ENCODE results near the gene SLC16A8.

Gene SLC16A8

GRCh38 chr22:38081941-38082828, 1.8 kb downstream of the SLC16A8 start:
- TF ChIP-seq POLR2AphosphoS5 (IDR thresholded peaks at IDR 0.05; ENCODE audit: low read depth) = no peak
- no peak for TF ChIP-seq SPI1 (IDR thresholded peaks at IDR 0.05; ENCODE audit: borderline replicate concordance, low read depth)
- TF ChIP-seq GABPA (IDR thresholded peaks at IDR 0.05; ENCODE audit: low read depth) = no peak
- TF ChIP-seq, protein P1, sequence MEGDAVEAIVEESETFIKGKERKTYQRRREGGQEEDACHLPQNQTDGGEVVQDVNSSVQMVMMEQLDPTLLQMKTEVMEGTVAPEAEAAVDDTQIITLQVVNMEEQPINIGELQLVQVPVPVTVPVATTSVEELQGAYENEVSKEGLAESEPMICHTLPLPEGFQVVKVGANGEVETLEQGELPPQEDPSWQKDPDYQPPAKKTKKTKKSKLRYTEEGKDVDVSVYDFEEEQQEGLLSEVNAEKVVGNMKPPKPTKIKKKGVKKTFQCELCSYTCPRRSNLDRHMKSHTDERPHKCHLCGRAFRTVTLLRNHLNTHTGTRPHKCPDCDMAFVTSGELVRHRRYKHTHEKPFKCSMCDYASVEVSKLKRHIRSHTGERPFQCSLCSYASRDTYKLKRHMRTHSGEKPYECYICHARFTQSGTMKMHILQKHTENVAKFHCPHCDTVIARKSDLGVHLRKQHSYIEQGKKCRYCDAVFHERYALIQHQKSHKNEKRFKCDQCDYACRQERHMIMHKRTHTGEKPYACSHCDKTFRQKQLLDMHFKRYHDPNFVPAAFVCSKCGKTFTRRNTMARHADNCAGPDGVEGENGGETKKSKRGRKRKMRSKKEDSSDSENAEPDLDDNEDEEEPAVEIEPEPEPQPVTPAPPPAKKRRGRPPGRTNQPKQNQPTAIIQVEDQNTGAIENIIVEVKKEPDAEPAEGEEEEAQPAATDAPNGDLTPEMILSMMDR (IDR thresholded peaks at IDR 0.05; ENCODE audit: insufficient read depth, low read length) = no peak
- TF ChIP-seq, protein P2, sequence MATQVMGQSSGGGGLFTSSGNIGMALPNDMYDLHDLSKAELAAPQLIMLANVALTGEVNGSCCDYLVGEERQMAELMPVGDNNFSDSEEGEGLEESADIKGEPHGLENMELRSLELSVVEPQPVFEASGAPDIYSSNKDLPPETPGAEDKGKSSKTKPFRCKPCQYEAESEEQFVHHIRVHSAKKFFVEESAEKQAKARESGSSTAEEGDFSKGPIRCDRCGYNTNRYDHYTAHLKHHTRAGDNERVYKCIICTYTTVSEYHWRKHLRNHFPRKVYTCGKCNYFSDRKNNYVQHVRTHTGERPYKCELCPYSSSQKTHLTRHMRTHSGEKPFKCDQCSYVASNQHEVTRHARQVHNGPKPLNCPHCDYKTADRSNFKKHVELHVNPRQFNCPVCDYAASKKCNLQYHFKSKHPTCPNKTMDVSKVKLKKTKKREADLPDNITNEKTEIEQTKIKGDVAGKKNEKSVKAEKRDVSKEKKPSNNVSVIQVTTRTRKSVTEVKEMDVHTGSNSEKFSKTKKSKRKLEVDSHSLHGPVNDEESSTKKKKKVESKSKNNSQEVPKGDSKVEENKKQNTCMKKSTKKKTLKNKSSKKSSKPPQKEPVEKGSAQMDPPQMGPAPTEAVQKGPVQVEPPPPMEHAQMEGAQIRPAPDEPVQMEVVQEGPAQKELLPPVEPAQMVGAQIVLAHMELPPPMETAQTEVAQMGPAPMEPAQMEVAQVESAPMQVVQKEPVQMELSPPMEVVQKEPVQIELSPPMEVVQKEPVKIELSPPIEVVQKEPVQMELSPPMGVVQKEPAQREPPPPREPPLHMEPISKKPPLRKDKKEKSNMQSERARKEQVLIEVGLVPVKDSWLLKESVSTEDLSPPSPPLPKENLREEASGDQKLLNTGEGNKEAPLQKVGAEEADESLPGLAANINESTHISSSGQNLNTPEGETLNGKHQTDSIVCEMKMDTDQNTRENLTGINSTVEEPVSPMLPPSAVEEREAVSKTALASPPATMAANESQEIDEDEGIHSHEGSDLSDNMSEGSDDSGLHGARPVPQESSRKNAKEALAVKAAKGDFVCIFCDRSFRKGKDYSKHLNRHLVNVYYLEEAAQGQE (IDR thresholded peaks at IDR 0.05; ENCODE audit: insufficient replicate concordance, low read depth) = no peak
- DNase-seq (ENCODE audit: low read depth in 1 of 2, low spot score in 1 of 2) = no peak
- peaks cover 33% of the 10 kb centered on the region for H3K27me3 ChIP-seq (ENCODE audit: insufficient read depth, poor library complexity, severe bottlenecking)
- H3K27ac ChIP-seq (replicated peaks) = no peak overlapping the region
- no peak overlapping the region for H3K4me3 ChIP-seq (replicated peaks; ENCODE audit: insufficient read depth, low read length)

DNA sequence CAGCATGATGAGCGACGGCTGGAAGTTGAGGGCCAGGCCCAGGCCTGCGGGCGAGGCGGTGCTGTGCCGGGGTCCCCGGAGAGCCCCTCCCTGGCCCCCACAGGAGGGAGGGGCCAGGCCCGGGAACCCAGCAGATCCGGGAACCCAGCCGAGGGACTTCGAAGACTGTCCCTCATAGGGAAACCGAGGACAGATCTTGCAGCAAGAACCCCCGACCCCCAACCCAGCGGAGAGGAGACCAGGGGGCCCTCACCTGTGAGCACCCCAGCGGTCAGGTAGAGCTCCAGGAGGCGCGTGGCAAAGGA, 2.4 kb downstream of the SLC16A8 start:
- H3K27ac ChIP-seq (replicated peaks) = no peak overlapping the region
- peaks cover 33% of the 10 kb centered on the region for H3K27me3 ChIP-seq (ENCODE audit: insufficient read depth, poor library complexity, severe bottlenecking)
- H3K4me3 ChIP-seq (replicated peaks; ENCODE audit: insufficient read depth, low read length) = no peak overlapping the region; the same call in 1 of the 2 replicates
- no peak for DNase-seq (ENCODE audit: low read depth in 1 of 2, low spot score in 1 of 2)
- TF ChIP-seq GABPA (IDR thresholded peaks at IDR 0.05; ENCODE audit: low read depth) (no peak), POLR2AphosphoS5 (IDR thresholded peaks at IDR 0.05; ENCODE audit: low read depth) (no peak), SPI1 (IDR thresholded peaks at IDR 0.05; ENCODE audit: borderline replicate concordance, low read depth) (no peak)
- TF ChIP-seq, protein P2 (IDR thresholded peaks at IDR 0.05; ENCODE audit: insufficient replicate concordance, low read depth) = no peak
- TF ChIP-seq, protein P1 (IDR thresholded peaks at IDR 0.05; ENCODE audit: insufficient read depth, low read length) = no peak

GRCh38 chr22:38080850-38081635, 2.9 kb downstream of the SLC16A8 start:
- H3K4me3 ChIP-seq (replicated peaks; ENCODE audit: insufficient read depth, low read length) = no peak overlapping the region; the same call in none of the 2 replicates
- peak; percentile 17 to 22 for DNase-seq (ENCODE audit: low read depth in 1 of 2, low spot score in 1 of 2)
- TF ChIP-seq POLR2AphosphoS5 (IDR thresholded peaks at IDR 0.05; ENCODE audit: low read depth) (no peak), SPI1 (IDR thresholded peaks at IDR 0.05; ENCODE audit: borderline replicate concordance, low read depth) (no peak), GABPA (IDR thresholded peaks at IDR 0.05; ENCODE audit: low read depth) (no peak)
- TF ChIP-seq, protein P1 (IDR thresholded peaks at IDR 0.05; ENCODE audit: insufficient read depth, low read length) = no peak
- TF ChIP-seq, protein P2 (IDR thresholded peaks at IDR 0.05; ENCODE audit: insufficient replicate concordance, low read depth) = no peak
- H3K27me3 ChIP-seq (ENCODE audit: insufficient read depth, poor library complexity, severe bottlenecking) = peaks cover 33% of the 10 kb centered on the region
- no peak overlapping the region for H3K27ac ChIP-seq (replicated peaks)
